GM12864 (cell line): Measurements from ENCODE around the gene TECPR1.

ENCODE experiments used
- DNase-seq: peaks from one replicate; pipeline ENCODE4 v3.0.0-alpha.2; 2011; ENCODE audit warnings: low read depth
- H3K4me3 ChIP-seq: 2 replicates; pipeline ENCODE4 v1.5.1; 2011; ENCODE audit warnings: mild to moderate bottlenecking, low read depth, low read length, control low read depth
- CTCF ChIP-seq: IDR thresholded peaks from 2 replicates; pipeline ENCODE4 v1.5.1; 2011; ENCODE audit warnings: low read depth, mild to moderate bottlenecking, moderate library complexity, low read length, control low read depth, inconsistent platforms; ENCODE audit errors: missing control alignments

The TECPR1 gene

GRCh38 chr7:98174334-98175259 is 77.4 kb downstream of the TECPR1 start:
- no peak for DNase-seq
- TF ChIP-seq CTCF: no peak
- no peak overlapping the region for H3K4me3 ChIP-seq

DNA sequence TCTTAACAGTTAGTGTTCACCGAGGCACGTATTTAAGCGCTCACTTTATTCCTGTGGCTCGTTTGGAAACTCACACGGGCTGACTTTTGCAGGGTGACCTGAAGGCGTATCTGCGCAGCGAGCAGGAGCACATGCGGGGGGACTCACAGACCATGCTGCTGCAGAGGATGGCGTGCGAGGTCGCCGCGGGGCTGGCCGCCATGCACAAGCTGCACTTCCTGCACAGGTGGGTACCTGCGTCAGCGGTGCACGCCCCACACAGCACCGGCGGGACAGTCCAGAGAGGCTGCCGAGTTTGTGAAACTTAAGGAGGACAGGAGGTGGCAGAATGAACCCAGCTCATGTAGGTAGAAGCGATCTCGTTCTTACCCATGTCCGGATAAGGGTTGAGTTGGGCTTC is 80.6 kb downstream of the TECPR1 start:
- H3K4me3 ChIP-seq: no peak overlapping the region
- no peak for DNase-seq
- no peak for TF ChIP-seq CTCF

DNA sequence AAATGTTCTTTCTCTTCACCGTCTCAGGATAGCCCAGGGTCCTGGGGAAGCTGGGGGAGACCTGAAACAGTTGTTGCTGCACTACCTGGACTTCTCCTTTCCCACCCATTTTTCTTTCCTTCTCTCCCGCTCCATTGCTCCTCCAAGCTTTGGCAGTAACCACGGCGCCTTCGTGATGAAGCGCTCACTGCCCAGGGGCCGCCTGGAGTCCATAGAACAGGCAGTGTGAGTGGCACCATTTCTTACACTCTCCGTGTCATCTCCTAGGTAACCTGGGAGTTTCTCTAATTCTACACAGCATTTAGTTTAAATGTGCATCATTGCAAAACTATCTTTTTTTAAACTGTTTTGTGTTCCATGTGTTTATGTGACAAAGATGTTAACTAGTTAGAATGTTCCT is 81.1 kb downstream of the TECPR1 start:
- H3K4me3 ChIP-seq: no peak overlapping the region
- no peak for TF ChIP-seq CTCF

DNA sequence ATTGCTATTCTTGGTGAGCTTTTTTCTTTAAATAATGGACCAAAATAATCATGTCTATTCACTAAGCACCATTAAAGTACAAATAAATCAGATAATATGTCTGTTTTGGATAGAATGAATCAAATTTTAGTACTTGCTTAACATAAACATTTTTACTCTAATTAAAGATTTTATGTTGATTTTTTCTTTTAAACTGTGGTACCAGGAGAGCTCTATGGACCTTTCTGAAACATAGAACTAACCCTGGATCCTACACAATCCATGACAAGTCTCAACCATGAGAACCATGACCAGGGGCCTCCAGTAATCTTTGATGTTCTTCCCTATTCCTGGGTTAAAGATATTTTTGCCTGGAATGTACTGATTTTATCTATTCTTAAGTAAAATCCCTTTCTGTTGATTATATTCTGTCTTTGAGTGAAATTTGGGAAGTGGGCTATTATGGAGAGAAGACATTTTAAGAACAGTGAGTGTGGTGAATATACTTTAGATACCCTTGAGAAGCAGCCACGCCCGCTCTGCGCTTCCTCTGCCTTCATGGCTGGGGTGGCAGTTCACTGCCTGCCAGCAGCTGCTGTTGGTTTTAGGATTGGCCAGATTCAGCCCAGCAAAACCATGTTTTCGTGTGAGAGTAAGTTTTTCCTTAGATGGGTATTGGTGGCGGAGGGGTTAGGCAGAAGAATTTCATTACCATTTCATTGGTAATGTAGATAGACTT is 83.0 kb downstream of the TECPR1 start:
- TF ChIP-seq CTCF: no peak
- no peak overlapping the region for H3K4me3 ChIP-seq
- DNase-seq: no peak

More for the DNA sequence above, 81.1 kb downstream of the TECPR1 start:
- DNase-seq: no peak

- no peak overlapping the region for H3K4me3 ChIP-seq
These were observed 83.7 kb downstream of the TECPR1 start for GRCh38 chr7:98168181-98168903.

DNA sequence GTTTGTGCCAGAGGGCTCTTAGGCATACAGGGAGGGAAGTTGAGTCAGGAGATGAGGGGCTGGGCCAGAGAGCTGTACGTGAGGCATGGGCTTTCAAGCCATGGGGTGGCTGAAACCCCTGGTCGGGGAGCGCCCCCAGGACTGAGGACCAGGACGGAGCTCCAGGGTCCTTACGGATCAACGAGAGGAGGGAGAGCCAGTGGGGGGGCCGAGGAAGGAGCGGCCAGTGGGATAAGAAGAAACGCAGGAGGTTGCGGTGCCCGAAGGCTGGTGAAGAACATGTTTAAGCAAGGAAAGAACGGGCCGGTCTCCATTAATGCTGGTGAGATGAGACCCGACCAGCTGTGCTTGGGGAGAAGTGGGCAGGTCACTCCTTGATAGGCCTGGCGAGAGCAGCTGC is 84.4 kb downstream of the TECPR1 start:
- no peak for DNase-seq
- no peak for TF ChIP-seq CTCF

More at GRCh38 chr7:98168181-98168903, 83.7 kb downstream of the TECPR1 start:
- DNase-seq: peak; percentile 57
- peak; percentile 72 for TF ChIP-seq CTCF

More for the DNA sequence above, 84.4 kb downstream of the TECPR1 start:
- H3K4me3 ChIP-seq: no peak overlapping the region
